ENCODE results near the gene PIGQ.

DNA sequence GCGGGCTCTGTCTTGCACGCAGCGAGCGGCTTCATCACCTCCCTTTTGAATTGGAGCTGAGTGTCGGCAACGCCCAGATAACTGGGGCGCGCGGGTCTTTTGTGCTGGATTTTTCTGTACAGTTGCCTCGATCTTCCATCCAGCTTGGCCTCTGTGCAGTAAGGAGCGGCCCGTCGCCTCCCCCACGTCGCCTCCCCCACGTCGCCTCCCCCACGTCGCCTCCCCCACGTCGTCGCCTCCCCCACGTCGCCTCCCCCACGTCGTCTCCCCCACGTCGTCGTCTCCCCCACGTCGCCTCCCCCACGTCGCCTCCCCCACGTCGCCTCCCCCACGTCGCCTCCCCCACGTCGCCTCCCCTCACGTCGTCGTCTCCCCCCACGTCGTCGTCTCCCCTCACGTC lies 25.3 kb upstream of the PIGQ start:
- TF ChIP-seq POLR2A (IDR thresholded peaks at IDR 0.05) = no peak
- TF ChIP-seq, protein P1, sequence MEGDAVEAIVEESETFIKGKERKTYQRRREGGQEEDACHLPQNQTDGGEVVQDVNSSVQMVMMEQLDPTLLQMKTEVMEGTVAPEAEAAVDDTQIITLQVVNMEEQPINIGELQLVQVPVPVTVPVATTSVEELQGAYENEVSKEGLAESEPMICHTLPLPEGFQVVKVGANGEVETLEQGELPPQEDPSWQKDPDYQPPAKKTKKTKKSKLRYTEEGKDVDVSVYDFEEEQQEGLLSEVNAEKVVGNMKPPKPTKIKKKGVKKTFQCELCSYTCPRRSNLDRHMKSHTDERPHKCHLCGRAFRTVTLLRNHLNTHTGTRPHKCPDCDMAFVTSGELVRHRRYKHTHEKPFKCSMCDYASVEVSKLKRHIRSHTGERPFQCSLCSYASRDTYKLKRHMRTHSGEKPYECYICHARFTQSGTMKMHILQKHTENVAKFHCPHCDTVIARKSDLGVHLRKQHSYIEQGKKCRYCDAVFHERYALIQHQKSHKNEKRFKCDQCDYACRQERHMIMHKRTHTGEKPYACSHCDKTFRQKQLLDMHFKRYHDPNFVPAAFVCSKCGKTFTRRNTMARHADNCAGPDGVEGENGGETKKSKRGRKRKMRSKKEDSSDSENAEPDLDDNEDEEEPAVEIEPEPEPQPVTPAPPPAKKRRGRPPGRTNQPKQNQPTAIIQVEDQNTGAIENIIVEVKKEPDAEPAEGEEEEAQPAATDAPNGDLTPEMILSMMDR (IDR thresholded peaks at IDR 0.05) = no peak
